Endothelial cell (in vitro differentiated cells): ENCODE data around the gene NRXN2. TPM values are rescaled to one million over a fixed set of nuclear protein-coding genes. Genes with fewer than 3 reads are reported as not detected.

Experiments
- DNase-seq: peaks from one replicate; pipeline ENCODE4 v3.0.0; 2021; ENCODE audit warnings: low spot score
- H3K27ac Mint-ChIP-seq: one replicate; pipeline ENCODE4 v1.8.0; 2021; ENCODE audit warnings: mixed read lengths, inconsistent platforms; ENCODE audit not compliant: unreplicated experiment
- H3K27me3 Mint-ChIP-seq: one replicate; pipeline ENCODE4 v1.8.0; 2021; ENCODE audit warnings: mild to moderate bottlenecking, moderate library complexity, mixed read lengths, inconsistent platforms; ENCODE audit not compliant: unreplicated experiment
- H3K36me3 Mint-ChIP-seq: one replicate; pipeline ENCODE4 v1.8.0; 2021; ENCODE audit warnings: mild to moderate bottlenecking, low read depth, mixed read lengths, inconsistent platforms; ENCODE audit not compliant: unreplicated experiment
- H3K4me1 Mint-ChIP-seq: one replicate; pipeline ENCODE4 v1.8.0; 2021; ENCODE audit warnings: mild to moderate bottlenecking, mixed read lengths, inconsistent platforms; ENCODE audit not compliant: unreplicated experiment
- H3K4me3 Mint-ChIP-seq: one replicate; pipeline ENCODE4 v1.8.0; 2021; ENCODE audit warnings: mild to moderate bottlenecking, mixed read lengths, inconsistent platforms; ENCODE audit not compliant: unreplicated experiment
- H3K9me3 Mint-ChIP-seq: one replicate; pipeline ENCODE4 v1.8.0; 2021; ENCODE audit warnings: mixed read lengths, inconsistent platforms; ENCODE audit not compliant: unreplicated experiment
- long read RNA-seq: library from polyadenylated mRNA; unstranded; transcript quantifications from one replicate; pipeline ENCODE4 v2.0.0, GENCODE V29; 2020; ENCODE audit not compliant: unreplicated experiment
- total RNA-seq: library from RNA; stranded (reverse); fragmentation: NEBNext Ultra II Directional; extraction: Animal tissue kit (Norgen Biotek cat#: 25700); gene quantifications from one replicate; pipeline ENCODE4 v1.2.1, GENCODE V29; 2021; ENCODE audit not compliant: unreplicated experiment
- TF ChIP-seq, protein P1 (sequence below): fragments of 200-600 bp; sonication (generic); IDR thresholded peaks from one replicate; pipeline ENCODE4 v1.5.0; 2021; ENCODE audit warnings: antibody characterized with exemption; ENCODE audit not compliant: unreplicated experiment

The NRXN2 gene
- total RNA-seq: 11.5 TPM
- long read RNA-seq, partial matches to known transcripts: 0 of 1 reads
- long read RNA-seq, other reads (novel, unspliced or antisense): 1 of 1 reads

DNA sequence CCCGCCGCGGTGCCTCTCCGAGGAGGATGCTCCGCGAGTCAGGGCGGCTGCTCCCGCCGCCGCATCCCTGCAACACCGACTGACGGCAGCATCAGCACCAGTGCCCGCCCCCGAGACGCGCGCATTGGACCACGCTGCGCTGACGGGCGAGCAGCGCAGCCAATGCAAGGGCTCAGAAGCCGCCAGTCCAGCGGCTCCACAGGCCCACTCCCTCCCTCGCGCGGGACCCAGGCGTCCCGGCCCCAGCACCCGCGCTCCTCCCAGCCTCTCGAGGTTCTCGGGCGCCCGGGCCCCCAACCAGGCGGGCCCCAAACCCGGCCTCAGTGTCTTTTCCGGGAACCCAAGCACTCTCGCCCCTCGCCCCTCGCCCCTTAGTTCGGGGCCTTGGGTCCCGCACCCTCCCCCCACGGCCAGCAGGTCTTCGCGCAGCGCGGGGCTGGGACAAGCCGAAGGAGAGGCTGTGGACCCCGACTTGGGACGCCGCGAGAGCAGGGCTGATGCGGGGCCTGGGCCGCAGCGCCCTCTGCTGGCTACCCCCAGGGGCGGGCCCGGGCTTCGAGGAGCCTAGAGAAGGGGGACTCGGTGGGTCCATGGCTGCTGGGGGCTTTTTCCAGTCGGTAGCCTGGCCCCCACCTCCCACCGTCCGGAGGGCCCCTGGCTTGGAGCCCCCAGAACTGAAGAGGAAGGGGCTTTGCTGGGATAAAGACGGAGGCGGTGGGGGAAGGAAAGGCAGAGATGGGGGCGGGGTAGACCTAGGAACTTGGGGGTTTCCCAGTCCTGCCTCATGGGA is at the start of gene NRXN2:
Gene NRXN2 (minus strand): TSS at position 81 of the 790 bp plus-strand sequence. CDS start 9,498 bp downstream, outside the sequence.
- Mint-ChIP-seq H3K36me3 (peaks cover 5% of the 10 kb centered on the region), H3K4me1 (peaks cover 38% of the 10 kb centered on the region), H3K27me3 (peaks cover 27% of the 10 kb centered on the region), H3K4me3 (peak within 1 kb of the TSS; percentile 84), H3K9me3 (no peaks in the 10 kb centered on the region), H3K27ac (peak within 1 kb of the TSS; percentile 82)
- TF ChIP-seq, protein P1, sequence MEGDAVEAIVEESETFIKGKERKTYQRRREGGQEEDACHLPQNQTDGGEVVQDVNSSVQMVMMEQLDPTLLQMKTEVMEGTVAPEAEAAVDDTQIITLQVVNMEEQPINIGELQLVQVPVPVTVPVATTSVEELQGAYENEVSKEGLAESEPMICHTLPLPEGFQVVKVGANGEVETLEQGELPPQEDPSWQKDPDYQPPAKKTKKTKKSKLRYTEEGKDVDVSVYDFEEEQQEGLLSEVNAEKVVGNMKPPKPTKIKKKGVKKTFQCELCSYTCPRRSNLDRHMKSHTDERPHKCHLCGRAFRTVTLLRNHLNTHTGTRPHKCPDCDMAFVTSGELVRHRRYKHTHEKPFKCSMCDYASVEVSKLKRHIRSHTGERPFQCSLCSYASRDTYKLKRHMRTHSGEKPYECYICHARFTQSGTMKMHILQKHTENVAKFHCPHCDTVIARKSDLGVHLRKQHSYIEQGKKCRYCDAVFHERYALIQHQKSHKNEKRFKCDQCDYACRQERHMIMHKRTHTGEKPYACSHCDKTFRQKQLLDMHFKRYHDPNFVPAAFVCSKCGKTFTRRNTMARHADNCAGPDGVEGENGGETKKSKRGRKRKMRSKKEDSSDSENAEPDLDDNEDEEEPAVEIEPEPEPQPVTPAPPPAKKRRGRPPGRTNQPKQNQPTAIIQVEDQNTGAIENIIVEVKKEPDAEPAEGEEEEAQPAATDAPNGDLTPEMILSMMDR: peak; percentile 92
- peak; percentile 85 for DNase-seq

DNA sequence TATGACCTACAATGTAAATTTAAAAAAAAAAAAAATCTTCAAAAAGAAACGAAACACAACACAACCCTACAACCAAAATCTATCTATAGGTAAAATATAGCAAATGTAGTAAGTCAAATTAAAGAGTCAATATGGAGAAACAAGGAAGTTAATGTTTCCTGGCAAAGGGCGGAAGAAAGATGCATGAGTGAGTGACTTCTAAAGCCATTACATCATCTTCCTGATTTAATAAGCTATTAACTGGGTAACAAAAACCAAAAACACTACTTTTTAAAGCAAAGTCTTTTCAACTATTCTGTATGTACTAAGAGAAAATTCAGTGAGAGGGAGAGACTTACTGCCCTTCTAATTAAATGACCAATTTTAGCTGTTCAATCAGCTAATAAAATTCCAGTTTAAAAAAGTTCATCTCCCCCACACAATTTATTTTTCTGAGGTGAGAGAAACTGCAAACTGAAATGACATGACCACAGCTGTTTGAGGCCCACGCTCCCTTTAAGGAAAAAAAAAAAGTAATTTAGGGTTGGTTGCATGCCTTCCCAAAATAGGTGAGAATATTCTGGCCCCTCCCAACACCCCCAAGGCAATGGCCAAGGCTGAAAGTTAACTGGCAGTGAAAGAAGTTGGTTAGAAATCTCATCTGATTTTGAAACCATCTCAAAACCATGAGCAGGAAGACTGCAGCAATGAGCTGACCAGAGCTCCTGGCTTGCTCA is 49.5 kb upstream of the NRXN2 start:
- TF ChIP-seq, protein P1: no peak
- peak overlapping the region; percentile 0 for H3K4me3 Mint-ChIP-seq
- peak overlapping the region; percentile 87 for H3K27ac Mint-ChIP-seq
- H3K36me3 Mint-ChIP-seq: peaks cover 90% of the 10 kb centered on the region
- no peak for DNase-seq
- H3K27me3 Mint-ChIP-seq: peaks cover 11% of the 10 kb centered on the region
- H3K9me3 Mint-ChIP-seq: no peaks in the 10 kb centered on the region
- peaks cover 55% of the 10 kb centered on the region for H3K4me1 Mint-ChIP-seq

DNA sequence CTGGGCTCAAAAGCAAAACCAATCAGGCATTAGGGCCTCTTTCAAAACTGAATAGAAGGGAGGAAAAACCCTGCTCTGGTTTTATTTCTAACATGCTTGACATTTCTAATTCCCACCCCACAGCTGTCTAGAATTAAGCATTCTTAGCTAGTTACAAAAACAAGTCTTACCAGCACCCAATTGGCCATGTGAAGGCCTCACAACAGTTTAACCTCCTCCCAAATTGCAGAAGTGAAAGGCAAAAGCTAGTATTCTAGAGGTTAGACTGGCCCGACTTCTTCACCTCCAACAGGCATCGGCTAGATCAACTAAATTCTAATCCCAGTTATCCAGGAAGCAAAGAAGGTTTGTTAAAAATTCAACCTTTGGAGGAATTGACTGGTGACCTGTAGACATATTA is 48.9 kb upstream of the NRXN2 start:
- H3K4me1 Mint-ChIP-seq: peaks cover 49% of the 10 kb centered on the region
- peak overlapping the region; percentile 43 for H3K4me3 Mint-ChIP-seq
- peaks cover 90% of the 10 kb centered on the region for H3K36me3 Mint-ChIP-seq
- peaks cover 5% of the 10 kb centered on the region for H3K27me3 Mint-ChIP-seq
- DNase-seq: no peak
- no peaks in the 10 kb centered on the region for H3K9me3 Mint-ChIP-seq
- H3K27ac Mint-ChIP-seq: peak overlapping the region; percentile 87
- TF ChIP-seq, protein P1: no peak

DNA sequence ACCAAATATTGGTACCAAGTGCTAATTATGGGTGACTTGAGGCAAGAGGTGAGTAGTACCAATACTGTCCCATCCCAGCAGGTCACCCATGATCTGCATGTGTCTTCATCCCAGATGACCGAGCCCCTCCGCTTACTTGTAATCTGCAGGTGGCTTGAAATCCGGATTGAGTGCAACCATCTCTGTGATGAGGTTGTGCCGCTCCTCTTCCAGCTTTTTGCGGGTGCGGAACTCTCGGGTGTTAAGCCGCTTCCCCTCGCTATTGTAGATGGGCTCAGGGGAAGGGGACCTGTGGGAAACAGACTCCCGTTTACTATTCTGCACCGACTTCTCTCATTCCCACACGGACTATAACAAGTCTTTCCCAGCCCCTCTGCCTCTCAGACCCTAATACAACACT is 47.1 kb upstream of the NRXN2 start:
- H3K27ac Mint-ChIP-seq: peak overlapping the region; percentile 12
- DNase-seq: no peak
- peaks cover 82% of the 10 kb centered on the region for H3K36me3 Mint-ChIP-seq
- no peaks in the 10 kb centered on the region for H3K9me3 Mint-ChIP-seq
- H3K4me1 Mint-ChIP-seq: peaks cover 37% of the 10 kb centered on the region
- H3K27me3 Mint-ChIP-seq: peaks cover 9% of the 10 kb centered on the region
- peak overlapping the region; percentile 62 for H3K4me3 Mint-ChIP-seq
- TF ChIP-seq, protein P1: no peak
